AG04450 (cell line): ENCODE data around the gene MAPKAPK2. TPM values are rescaled to one million over a fixed set of nuclear protein-coding genes. Genes with fewer than 3 reads are reported as not detected.

ENCODE experiments used
- CTCF ChIA-PET: fragments of 300-600, 350-600 bp; formaldehyde crosslinking; extraction: SDS; loops from one replicate; lab custom pipeline; 2022; ENCODE audit warnings: antibody characterized with exemption, inconsistent platforms; lab: Charles Lee
- POLR2A ChIA-PET: fragments of 350-600 bp; formaldehyde crosslinking; extraction: SDS; loops from one replicate; lab custom pipeline; 2021; ENCODE audit warnings: antibody characterized with exemption, inconsistent platforms; lab: Yijun Ruan, JAX
- DNase-seq: peaks from one replicate; pipeline ENCODE4 v3.0.0-alpha.2; 2011; ENCODE audit warnings: low read depth, low spot score
- H3K27ac ChIP-seq: one replicate; pipeline ENCODE4 v1.5.1; 2012; ENCODE audit warnings: low read depth, low read length, control low read depth
- H3K27me3 ChIP-seq: one replicate; pipeline ENCODE4 v1.6.0; 2012; ENCODE audit warnings: low read length; ENCODE audit not compliant: control insufficient read depth, insufficient read depth
- H3K4me3 ChIP-seq: 2 replicates; pipeline ENCODE4 v1.5.1; 2011; ENCODE audit warnings: mild to moderate bottlenecking, low read depth, low read length, control low read depth
- H3K9me3 ChIP-seq: 2 replicates; pipeline ENCODE4 v1.5.1; 2012; ENCODE audit warnings: low read length; ENCODE audit not compliant: control insufficient read depth, insufficient read depth
- polyA plus RNA-seq: library from polyadenylated mRNA; depleted of rRNA; stranded (reverse); fragments of >200 nt; gene quantifications from 2 replicates; pipeline ENCODE4 v1.2.3, GENCODE V29; 2011
- TF ChIP-seq, protein P1 (sequence below): IDR thresholded peaks from 2 replicates; pipeline ENCODE4 v1.5.1; 2011; ENCODE audit warnings: low read depth, low read length, control low read depth, inconsistent platforms

MAPKAPK2 gene
- polyA plus RNA-seq, 1 experiment = 64.9 TPM

DNA sequence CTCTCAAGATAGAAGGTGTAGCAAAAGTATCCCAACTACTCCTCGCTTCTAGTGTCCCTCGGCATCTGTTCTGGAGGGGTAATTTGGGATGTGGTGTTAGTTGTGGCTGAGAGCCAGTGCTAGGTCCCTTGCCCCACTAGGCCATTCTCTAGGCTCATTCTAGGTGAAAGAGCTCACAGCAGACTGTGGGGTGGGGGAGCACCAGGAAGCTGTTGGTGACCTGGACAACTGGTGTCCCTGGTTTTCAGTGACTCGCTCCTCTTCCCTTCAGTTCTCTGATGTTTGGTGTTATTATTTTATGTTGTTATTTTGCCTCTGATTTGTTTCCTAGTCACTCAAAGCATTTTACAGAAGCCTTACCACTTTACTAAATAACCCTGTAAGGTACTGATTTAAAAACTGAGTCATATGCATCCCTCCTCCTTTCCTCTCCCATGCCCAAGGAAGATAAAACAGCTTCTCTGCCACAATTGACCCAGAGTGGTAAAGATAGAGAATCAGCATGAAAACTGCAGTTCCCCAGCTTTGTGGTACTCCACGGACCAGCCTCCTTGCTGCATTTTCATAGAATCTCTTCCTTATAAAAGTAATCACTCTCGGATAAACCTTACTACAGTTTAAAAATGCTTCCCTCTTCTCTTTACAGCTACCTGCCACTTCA lies 35.3 kb upstream of the MAPKAPK2 start:
- Histone ChIP-seq H3K27me3 (no peaks in the 10 kb centered on the region), H3K27ac (no peak overlapping the region), H3K9me3 (no peaks in the 10 kb centered on the region), H3K4me3 (no peak overlapping the region)
- POLR2A ChIA-PET = no interaction called here
- TF ChIP-seq, protein P1, sequence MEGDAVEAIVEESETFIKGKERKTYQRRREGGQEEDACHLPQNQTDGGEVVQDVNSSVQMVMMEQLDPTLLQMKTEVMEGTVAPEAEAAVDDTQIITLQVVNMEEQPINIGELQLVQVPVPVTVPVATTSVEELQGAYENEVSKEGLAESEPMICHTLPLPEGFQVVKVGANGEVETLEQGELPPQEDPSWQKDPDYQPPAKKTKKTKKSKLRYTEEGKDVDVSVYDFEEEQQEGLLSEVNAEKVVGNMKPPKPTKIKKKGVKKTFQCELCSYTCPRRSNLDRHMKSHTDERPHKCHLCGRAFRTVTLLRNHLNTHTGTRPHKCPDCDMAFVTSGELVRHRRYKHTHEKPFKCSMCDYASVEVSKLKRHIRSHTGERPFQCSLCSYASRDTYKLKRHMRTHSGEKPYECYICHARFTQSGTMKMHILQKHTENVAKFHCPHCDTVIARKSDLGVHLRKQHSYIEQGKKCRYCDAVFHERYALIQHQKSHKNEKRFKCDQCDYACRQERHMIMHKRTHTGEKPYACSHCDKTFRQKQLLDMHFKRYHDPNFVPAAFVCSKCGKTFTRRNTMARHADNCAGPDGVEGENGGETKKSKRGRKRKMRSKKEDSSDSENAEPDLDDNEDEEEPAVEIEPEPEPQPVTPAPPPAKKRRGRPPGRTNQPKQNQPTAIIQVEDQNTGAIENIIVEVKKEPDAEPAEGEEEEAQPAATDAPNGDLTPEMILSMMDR = no peak
- no peak for DNase-seq
- CTCF ChIA-PET = interaction anchor here (0.6 to 6.2 kb wide), 4 partner anchors 9 to 264 kb away, joined by 3 to 72 read pairs (median 13); no protein-coding TSS in a partner anchor

DNA sequence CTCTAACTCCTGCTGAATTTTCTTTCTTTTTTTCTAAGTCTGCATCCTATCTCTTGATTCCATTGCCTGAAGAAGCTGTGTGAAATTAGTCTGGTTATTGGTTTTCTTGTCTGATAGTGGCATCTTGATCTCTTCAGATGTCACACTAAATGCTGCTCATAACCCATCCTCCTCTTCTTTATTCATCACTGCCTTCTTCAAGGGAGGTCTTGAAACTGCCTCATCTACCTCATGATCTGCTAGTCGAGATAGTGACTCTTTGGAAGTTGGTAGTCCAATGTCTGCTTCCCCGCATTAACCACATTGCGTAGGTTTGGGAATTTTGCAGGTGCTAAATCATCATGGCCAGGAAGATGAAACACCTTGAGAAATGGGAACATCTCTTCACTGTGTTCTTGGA lies 33.7 kb upstream of the MAPKAPK2 start:
- ChIA-PET POLR2A (no interaction called here), CTCF (interaction anchor here (6.2 kb wide), 1 partner anchor 14 kb away, joined by 72 read pairs; no protein-coding TSS in a partner anchor)
- Histone ChIP-seq H3K27me3 (no peaks in the 10 kb centered on the region), H3K9me3 (no peaks in the 10 kb centered on the region), H3K4me3 (no peak overlapping the region), H3K27ac (no peak overlapping the region)
- DNase-seq = no peak
- TF ChIP-seq, protein P1 = no peak

DNA sequence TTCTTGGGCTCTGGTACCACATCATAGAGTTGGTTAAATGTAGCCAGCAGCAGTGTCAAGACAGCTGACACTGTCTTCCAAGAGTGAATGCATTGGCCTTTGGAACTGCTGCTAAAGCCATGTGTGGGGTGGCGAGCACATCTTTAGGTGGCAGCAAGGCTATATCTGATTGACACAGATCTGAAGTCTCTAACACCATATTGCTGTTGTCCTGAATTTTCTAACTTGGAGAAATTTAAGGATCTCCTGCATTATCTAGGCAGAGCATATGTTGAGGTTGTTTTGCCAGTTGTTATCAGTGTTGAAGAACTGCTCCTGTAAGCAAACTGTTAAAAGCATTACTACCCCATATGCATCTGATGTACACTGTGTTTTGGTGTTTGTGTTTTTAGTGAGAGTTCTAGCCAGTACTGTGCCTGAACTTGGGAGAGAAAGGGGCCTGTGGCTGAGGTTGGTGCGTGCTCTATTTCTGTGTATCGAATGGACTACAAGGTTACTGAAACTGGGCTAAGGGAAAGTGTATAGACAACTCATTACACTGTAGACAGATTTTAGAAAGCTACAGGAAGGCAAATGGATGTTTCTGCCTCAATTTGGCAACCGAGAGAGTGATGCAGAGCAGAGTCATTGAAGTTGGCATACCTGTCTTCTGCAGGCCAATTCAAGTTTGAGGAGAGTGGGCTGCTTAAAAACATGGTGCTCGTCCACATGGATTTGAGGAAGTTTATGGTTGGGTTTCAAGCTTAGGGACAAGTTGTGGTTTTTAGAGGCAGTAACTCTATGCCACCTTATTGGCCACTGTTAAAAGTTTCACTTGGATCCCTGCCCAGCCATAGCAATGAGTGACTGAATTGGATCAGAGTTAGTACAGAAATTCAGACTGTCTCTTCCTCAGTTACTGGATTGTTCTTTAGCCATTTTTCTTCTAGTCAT lies 32.5 kb upstream of the MAPKAPK2 start:
- H3K27ac ChIP-seq = no peak overlapping the region
- CTCF ChIA-PET = interaction anchor here (0.7 to 6.2 kb wide), 3 partner anchors 12 to 21 kb away, joined by 3 to 72 read pairs (median 55); no protein-coding TSS in a partner anchor
- no peak overlapping the region for H3K4me3 ChIP-seq
- DNase-seq = no peak
- TF ChIP-seq, protein P1 = no peak
- POLR2A ChIA-PET = no interaction called here
- H3K27me3 ChIP-seq = no peaks in the 10 kb centered on the region
- H3K9me3 ChIP-seq = no peaks in the 10 kb centered on the region

DNA sequence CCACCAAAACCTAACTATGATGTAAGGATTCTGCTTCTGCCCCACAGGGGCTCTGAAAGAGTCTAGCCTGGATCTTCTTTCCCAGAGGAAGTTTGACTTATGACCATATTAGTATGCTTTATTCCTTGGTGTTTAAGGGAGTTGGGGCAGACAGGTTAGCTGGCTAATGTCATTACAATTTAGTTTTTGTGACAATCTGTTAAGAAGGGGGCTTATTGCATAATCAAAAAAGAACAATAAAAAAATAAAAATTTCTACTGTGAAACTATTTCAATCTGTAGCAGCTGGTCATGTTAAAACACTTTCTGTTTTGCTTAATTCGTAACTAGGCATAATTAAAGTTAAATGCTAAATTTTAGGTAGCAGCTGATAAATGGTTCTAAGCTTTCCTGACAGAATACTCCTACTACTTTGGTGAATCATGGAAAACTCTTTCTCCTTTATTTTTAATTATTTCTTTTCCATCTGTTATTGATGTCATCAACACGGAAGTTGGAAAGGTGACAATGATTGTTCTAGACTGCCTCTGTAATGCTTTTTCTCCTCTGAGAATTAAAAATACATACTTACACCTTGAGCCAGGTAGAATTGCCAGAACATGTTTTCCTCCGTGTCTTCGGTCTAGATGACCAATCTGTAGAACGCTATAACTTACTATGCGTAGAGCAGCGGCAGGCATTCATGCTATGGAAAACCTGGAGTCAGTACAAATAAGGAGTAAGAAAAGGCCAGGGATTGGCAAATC lies 30.8 kb upstream of the MAPKAPK2 start:
- ChIA-PET CTCF (interaction anchor here (1.0 to 5.1 kb wide), 3 partner anchors 10 to 73 kb away, joined by 3 to 55 read pairs (median 6); partner anchors contain the start of gene DYRK3), POLR2A (no interaction called here)
- no peaks in the 10 kb centered on the region for H3K27me3 ChIP-seq
- H3K9me3 ChIP-seq = no peaks in the 10 kb centered on the region; the same call in 1 of the 2 replicates
- DNase-seq = no peak
- no peak overlapping the region for H3K4me3 ChIP-seq
- TF ChIP-seq, protein P1 = no peak
- no peak overlapping the region for H3K27ac ChIP-seq
